ENCODE data around the gene FCAMR. TPM values are rescaled to one million over a fixed set of nuclear protein-coding genes. Genes with fewer than 3 reads are reported as not detected.

FCAMR gene
- total and polyA plus RNA-seq, 2 experiments from 2014 or later: not detected

DNA sequence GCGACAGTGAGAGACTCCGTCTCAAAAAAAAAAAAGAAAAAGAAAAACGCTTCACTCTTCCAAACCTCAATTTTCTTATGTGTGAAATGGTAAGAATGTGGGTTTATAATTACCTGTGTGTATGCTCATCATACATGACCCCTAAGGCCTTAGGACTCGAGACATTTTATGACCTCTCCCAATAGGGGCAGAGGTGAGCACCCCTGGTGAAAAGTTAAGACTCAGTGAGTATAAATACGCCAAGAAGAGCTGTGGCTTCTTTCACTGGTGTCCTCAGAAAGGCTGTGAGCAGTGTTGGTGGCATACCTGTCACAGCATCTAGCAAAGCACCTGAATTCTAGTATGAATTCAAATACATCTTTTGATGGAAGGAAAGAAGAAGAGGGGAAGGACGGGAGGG lies 40.7 kb downstream of the FCAMR start:
- Mint-ChIP-seq H3K4me3 (no peak overlapping the region), H3K4me1 (no peaks in the 10 kb centered on the region), H3K27ac (no peak overlapping the region), H3K36me3 (ENCODE audit: low read depth) (no peaks in the 10 kb centered on the region), H3K27me3 (ENCODE audit: insufficient read depth, low read depth, poor library complexity) (peaks cover 2% of the 10 kb centered on the region), H3K9me3 (no peaks in the 10 kb centered on the region)
- Histone ChIP-seq H4K20me1 (replicated peaks; ENCODE audit: insufficient read depth) (no peaks in the 10 kb centered on the region), H3K36me3 (ENCODE audit: insufficient read depth) (no peaks in the 10 kb centered on the region), H3F3A (replicated peaks; ENCODE audit: low read depth) (no peaks in the 10 kb centered on the region), H3K4me2 (no peak overlapping the region), H3K4me3 (no peak overlapping the region), H3K4me1 (ENCODE audit: insufficient read depth) (no peaks in the 10 kb centered on the region), H3K9me2 (ENCODE audit: insufficient read depth) (no peaks in the 10 kb centered on the region), H2AFZ (no peak overlapping the region), H3K79me2 (replicated peaks; ENCODE audit: insufficient read depth) (no peaks in the 10 kb centered on the region), H3K27me3 (ENCODE audit: insufficient read depth) (no peaks in the 10 kb centered on the region), H3K27ac (ENCODE audit: low read depth) (no peak overlapping the region)
- no peak for ATAC-seq
- TF ChIP-seq, protein P1, sequence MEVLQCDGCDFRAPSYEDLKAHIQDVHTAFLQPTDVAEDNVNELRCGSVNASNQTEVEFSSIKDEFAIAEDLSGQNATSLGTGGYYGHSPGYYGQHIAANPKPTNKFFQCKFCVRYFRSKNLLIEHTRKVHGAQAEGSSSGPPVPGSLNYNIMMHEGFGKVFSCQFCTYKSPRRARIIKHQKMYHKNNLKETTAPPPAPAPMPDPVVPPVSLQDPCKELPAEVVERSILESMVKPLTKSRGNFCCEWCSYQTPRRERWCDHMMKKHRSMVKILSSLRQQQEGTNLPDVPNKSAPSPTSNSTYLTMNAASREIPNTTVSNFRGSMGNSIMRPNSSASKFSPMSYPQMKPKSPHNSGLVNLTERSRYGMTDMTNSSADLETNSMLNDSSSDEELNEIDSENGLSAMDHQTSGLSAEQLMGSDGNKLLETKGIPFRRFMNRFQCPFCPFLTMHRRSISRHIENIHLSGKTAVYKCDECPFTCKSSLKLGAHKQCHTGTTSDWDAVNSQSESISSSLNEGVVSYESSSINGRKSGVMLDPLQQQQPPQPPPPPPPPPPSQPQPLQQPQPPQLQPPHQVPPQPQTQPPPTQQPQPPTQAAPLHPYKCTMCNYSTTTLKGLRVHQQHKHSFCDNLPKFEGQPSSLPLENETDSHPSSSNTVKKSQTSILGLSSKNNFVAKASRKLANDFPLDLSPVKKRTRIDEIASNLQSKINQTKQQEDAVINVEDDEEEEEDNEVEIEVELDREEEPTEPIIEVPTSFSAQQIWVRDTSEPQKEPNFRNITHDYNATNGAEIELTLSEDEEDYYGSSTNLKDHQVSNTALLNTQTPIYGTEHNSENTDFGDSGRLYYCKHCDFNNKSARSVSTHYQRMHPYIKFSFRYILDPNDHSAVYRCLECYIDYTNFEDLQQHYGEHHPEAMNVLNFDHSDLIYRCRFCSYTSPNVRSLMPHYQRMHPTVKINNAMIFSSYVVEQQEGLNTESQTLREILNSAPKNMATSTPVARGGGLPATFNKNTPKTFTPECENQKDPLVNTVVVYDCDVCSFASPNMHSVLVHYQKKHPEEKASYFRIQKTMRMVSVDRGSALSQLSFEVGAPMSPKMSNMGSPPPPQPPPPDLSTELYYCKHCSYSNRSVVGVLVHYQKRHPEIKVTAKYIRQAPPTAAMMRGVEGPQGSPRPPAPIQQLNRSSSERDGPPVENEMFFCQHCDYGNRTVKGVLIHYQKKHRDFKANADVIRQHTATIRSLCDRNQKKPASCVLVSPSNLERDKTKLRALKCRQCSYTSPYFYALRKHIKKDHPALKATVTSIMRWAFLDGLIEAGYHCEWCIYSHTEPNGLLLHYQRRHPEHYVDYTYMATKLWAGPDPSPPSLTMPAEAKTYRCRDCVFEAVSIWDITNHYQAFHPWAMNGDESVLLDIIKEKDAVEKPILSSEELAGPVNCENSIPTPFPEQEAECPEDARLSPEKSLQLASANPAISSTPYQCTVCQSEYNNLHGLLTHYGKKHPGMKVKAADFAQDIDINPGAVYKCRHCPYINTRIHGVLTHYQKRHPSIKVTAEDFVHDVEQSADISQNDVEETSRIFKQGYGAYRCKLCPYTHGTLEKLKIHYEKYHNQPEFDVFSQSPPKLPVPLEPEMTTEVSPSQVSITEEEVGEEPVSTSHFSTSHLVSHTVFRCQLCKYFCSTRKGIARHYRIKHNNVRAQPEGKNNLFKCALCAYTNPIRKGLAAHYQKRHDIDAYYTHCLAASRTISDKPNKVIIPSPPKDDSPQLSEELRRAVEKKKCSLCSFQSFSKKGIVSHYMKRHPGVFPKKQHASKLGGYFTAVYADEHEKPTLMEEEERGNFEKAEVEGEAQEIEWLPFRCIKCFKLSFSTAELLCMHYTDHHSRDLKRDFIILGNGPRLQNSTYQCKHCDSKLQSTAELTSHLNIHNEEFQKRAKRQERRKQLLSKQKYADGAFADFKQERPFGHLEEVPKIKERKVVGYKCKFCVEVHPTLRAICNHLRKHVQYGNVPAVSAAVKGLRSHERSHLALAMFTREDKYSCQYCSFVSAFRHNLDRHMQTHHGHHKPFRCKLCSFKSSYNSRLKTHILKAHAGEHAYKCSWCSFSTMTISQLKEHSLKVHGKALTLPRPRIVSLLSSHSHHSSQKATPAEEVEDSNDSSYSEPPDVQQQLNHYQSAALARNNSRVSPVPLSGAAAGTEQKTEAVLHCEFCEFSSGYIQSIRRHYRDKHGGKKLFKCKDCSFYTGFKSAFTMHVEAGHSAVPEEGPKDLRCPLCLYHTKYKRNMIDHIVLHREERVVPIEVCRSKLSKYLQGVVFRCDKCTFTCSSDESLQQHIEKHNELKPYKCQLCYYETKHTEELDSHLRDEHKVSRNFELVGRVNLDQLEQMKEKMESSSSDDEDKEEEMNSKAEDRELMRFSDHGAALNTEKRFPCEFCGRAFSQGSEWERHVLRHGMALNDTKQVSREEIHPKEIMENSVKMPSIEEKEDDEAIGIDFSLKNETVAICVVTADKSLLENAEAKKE (CRISPR knock-in tag; IDR thresholded peaks at IDR 0.05): no peak
- TF ChIP-seq EZH2phosphoT487 (IDR thresholded peaks at IDR 0.05; ENCODE audit: unreplicated experiment) (no peak), JUNB (IDR thresholded peaks at IDR 0.05; ENCODE audit: unreplicated experiment) (no peak), CREB1 (CRISPR knock-in tag; IDR thresholded peaks at IDR 0.05; ENCODE audit: low read depth) (no peak), EZH2 (IDR thresholded peaks at IDR 0.05; ENCODE audit: low read depth, unreplicated experiment) (no peak)
- TF ChIP-seq, protein P2, sequence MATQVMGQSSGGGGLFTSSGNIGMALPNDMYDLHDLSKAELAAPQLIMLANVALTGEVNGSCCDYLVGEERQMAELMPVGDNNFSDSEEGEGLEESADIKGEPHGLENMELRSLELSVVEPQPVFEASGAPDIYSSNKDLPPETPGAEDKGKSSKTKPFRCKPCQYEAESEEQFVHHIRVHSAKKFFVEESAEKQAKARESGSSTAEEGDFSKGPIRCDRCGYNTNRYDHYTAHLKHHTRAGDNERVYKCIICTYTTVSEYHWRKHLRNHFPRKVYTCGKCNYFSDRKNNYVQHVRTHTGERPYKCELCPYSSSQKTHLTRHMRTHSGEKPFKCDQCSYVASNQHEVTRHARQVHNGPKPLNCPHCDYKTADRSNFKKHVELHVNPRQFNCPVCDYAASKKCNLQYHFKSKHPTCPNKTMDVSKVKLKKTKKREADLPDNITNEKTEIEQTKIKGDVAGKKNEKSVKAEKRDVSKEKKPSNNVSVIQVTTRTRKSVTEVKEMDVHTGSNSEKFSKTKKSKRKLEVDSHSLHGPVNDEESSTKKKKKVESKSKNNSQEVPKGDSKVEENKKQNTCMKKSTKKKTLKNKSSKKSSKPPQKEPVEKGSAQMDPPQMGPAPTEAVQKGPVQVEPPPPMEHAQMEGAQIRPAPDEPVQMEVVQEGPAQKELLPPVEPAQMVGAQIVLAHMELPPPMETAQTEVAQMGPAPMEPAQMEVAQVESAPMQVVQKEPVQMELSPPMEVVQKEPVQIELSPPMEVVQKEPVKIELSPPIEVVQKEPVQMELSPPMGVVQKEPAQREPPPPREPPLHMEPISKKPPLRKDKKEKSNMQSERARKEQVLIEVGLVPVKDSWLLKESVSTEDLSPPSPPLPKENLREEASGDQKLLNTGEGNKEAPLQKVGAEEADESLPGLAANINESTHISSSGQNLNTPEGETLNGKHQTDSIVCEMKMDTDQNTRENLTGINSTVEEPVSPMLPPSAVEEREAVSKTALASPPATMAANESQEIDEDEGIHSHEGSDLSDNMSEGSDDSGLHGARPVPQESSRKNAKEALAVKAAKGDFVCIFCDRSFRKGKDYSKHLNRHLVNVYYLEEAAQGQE (IDR thresholded peaks at IDR 0.05; ENCODE audit: unreplicated experiment): no peak
- TF ChIP-seq, protein P3, sequence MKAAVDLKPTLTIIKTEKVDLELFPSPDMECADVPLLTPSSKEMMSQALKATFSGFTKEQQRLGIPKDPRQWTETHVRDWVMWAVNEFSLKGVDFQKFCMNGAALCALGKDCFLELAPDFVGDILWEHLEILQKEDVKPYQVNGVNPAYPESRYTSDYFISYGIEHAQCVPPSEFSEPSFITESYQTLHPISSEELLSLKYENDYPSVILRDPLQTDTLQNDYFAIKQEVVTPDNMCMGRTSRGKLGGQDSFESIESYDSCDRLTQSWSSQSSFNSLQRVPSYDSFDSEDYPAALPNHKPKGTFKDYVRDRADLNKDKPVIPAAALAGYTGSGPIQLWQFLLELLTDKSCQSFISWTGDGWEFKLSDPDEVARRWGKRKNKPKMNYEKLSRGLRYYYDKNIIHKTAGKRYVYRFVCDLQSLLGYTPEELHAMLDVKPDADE (IDR thresholded peaks at IDR 0.05): no peak
- TF ChIP-seq, protein P4, sequence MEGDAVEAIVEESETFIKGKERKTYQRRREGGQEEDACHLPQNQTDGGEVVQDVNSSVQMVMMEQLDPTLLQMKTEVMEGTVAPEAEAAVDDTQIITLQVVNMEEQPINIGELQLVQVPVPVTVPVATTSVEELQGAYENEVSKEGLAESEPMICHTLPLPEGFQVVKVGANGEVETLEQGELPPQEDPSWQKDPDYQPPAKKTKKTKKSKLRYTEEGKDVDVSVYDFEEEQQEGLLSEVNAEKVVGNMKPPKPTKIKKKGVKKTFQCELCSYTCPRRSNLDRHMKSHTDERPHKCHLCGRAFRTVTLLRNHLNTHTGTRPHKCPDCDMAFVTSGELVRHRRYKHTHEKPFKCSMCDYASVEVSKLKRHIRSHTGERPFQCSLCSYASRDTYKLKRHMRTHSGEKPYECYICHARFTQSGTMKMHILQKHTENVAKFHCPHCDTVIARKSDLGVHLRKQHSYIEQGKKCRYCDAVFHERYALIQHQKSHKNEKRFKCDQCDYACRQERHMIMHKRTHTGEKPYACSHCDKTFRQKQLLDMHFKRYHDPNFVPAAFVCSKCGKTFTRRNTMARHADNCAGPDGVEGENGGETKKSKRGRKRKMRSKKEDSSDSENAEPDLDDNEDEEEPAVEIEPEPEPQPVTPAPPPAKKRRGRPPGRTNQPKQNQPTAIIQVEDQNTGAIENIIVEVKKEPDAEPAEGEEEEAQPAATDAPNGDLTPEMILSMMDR (conservative IDR thresholded peaks at IDR 0.05; ENCODE audit: low read depth in 2 of 2): peak in 1 of 2 experiments; percentile 9; a peak in 1 of 4 replicates
- DNase-seq (ENCODE audit: low spot score): no peak

Data from GM23338 (cell line).